Suprapubic skin (tissue), 4 donors: ENCODE results near the gene HCFC1.

Experiments
- EP300 ChIP-seq: sonication (generic); formaldehyde crosslinking; IDR thresholded peaks from one replicate; pipeline ENCODE4 v1.6.1; 2017; ENCODE audit warnings: antibody characterized with exemption
- POLR2A ChIP-seq, 2 donors: fragments of 450-650 bp; IDR thresholded peaks; one replicate each; pipeline ENCODE4 v1.6.1; 2017; ENCODE audit warnings: antibody characterized with exemption in 2 of 2, mild to moderate bottlenecking in 2 of 2, moderate library complexity in 2 of 2
- POLR2AphosphoS5 ChIP-seq, 3 donors: sonication (generic); formaldehyde crosslinking; IDR thresholded peaks; one replicate each; pipeline ENCODE4 v1.6.1; 2017; ENCODE audit warnings: antibody characterized with exemption in 3 of 3

- TF ChIP-seq POLR2A (IDR thresholded peaks at IDR 0.05) (no peak), POLR2AphosphoS5 (IDR thresholded peaks at IDR 0.05) (no peak), EP300 (no peak)
Measured at GRCh38 chrX:153944140-153944799, 27.3 kb downstream of the HCFC1 start, which contains the start of gene RENBP.
